Measurements from ENCODE around the gene RYR1. TPM values are rescaled to one million over a fixed set of nuclear protein-coding genes. Genes with fewer than 3 reads are reported as not detected.
A peak's percentile ranks its signal among the peaks of the same experiment; 100 is the strongest.

The RYR1 gene
- total and polyA plus RNA-seq, 2 of the 13 experiments (the other 11 are each of a cell fraction or from before 2014, with no cell fraction given) = 0.03 TPM; not detected in 1

GRCh38 chr19:38514812-38515633 lies 81.5 kb downstream of the RYR1 start (continued):
- TF ChIP-seq HMGXB4 (CRISPR knock-in tag; IDR thresholded peaks at IDR 0.05; ENCODE audit: borderline replicate concordance in 1 of 2, low read depth in 1 of 2) (peak; percentile 63 to 71; a peak in 3 of 4 replicates), PHF5A (CRISPR knock-in tag; IDR thresholded peaks at IDR 0.05; ENCODE audit: low read depth, unreplicated experiment) (no peak), HNRNPL (IDR thresholded peaks at IDR 0.05; ENCODE audit: low read depth, low read length) (0 out of 2 replicates have a peak, but pooled peaks have one; percentile 49), FOXO4 (CRISPR knock-in tag; conservative IDR thresholded peaks at IDR 0.05) (no peak), ZBTB38 (CRISPR knock-in tag; IDR thresholded peaks at IDR 0.05) (peak; percentile 71; the same call in 1 of the 2 replicates), HIVEP1 (CRISPR knock-in tag; IDR thresholded peaks at IDR 0.05) (no peak), ZFP91 (CRISPR knock-in tag; IDR thresholded peaks at IDR 0.05; ENCODE audit: borderline replicate concordance) (peak; percentile 38; the same call in 1 of the 2 replicates), ZFX (CRISPR knock-in tag; IDR thresholded peaks at IDR 0.05; ENCODE audit: low read depth) (peak; percentile 51; the same call in 1 of the 2 replicates), GLMP (CRISPR knock-in tag; IDR thresholded peaks at IDR 0.05; ENCODE audit: borderline replicate concordance) (no peak), FOXO1 (CRISPR knock-in tag; IDR thresholded peaks at IDR 0.05) (no peak), KMT2A (CRISPR knock-in tag; IDR thresholded peaks at IDR 0.05) (0 out of 2 replicates have a peak, but pooled peaks have one; percentile 32), MAFG (CRISPR knock-in tag; IDR thresholded peaks at IDR 0.05) (no peak), SP5 (CRISPR knock-in tag; IDR thresholded peaks at IDR 0.05; ENCODE audit: borderline replicate concordance, low read depth) (0 out of 2 replicates have a peak, but pooled peaks have one; percentile 15), KDM2A (CRISPR knock-in tag; IDR thresholded peaks at IDR 0.05; ENCODE audit: borderline replicate concordance, low read depth) (peak; percentile 42; the same call in 1 of the 2 replicates), ZNF510 (CRISPR knock-in tag; IDR thresholded peaks at IDR 0.05; ENCODE audit: low read depth) (no peak), ZNF337 (CRISPR knock-in tag; IDR thresholded peaks at IDR 0.05; ENCODE audit: borderline replicate concordance, low read depth) (no peak), CREBL2 (CRISPR knock-in tag; IDR thresholded peaks at IDR 0.05; ENCODE audit: borderline replicate concordance) (no peak), ERF (CRISPR knock-in tag; IDR thresholded peaks at IDR 0.05) (peak; percentile 38; the same call in 1 of the 2 replicates), ZNF703 (CRISPR knock-in tag; IDR thresholded peaks at IDR 0.05; ENCODE audit: borderline replicate concordance) (no peak), TEAD3 (CRISPR knock-in tag; optimal IDR thresholded peaks at IDR 0.05; ENCODE audit: borderline replicate concordance) (peak; percentile 46), ZNF124 (CRISPR knock-in tag; IDR thresholded peaks at IDR 0.05) (peak; percentile 40; the same call in 1 of the 2 replicates)
